OCI-LY3 (cell line): ENCODE results near the gene C16orf90.

Source experiments
- EZH2phosphoT487 ChIP-seq: fragments of 200-600 bp; shearing (Covaris generic); IDR thresholded peaks from 2 replicates; pipeline ENCODE4 v1.6.1; 2018; ENCODE audit warnings: antibody characterized with exemption, mixed run types, low read depth
- TF ChIP-seq, protein P1 (sequence below): fragments of 200-600, 300-600 bp; sonication (generic); IDR thresholded peaks from 2 replicates; pipeline ENCODE4 v1.5.1; 2014; ENCODE audit warnings: antibody characterized with exemption, low read length, low read depth

DNA sequence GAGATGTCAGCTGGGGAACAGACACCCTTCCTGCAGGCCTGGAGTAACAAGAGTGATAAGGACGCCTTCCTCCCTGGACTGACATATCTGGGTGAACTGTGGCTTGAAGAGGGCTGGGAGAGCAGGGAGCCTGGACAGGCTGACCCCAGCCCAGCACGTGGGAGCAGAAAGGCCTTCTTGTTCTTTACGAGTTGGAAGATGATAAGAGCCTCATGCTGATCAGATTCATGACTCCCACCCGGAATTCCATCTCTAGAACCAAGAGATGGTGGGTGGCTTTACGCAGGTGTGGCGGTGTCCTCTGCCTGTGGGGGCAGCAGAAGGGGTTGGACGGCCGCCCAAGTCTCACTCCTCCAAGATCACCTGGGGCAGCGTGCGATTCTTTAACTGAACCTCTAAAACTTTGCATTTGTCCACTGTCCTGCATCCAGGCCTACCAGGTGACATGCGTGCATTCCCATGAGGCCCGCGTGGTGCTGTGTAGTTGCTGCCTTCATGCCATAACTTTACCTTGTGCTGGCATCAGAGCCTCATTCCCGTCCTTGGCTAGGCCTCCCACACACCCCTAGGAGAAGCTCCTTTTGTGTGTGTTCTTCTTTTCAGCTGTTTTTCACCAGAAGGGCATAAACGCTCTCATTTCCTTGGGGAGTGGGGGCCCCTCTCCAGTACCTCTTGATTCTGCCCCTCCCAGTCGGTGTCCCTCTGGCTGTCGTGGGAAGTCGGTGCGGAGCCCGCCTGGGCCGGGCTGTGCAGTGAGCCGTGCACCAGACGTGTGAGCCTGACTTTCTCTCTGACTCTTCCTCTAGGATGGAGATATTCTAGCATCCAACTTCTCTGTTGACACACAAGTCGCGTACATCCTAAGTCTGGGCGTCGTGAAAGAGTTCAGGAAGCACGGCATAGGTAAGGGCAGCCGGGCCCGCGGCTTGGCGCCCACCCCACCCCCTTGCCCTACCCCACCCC is 13.3 kb downstream of the C16orf90 start:
- TF ChIP-seq, protein P1, sequence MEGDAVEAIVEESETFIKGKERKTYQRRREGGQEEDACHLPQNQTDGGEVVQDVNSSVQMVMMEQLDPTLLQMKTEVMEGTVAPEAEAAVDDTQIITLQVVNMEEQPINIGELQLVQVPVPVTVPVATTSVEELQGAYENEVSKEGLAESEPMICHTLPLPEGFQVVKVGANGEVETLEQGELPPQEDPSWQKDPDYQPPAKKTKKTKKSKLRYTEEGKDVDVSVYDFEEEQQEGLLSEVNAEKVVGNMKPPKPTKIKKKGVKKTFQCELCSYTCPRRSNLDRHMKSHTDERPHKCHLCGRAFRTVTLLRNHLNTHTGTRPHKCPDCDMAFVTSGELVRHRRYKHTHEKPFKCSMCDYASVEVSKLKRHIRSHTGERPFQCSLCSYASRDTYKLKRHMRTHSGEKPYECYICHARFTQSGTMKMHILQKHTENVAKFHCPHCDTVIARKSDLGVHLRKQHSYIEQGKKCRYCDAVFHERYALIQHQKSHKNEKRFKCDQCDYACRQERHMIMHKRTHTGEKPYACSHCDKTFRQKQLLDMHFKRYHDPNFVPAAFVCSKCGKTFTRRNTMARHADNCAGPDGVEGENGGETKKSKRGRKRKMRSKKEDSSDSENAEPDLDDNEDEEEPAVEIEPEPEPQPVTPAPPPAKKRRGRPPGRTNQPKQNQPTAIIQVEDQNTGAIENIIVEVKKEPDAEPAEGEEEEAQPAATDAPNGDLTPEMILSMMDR = no peak
- no peak for TF ChIP-seq EZH2phosphoT487
